Activated CD4-positive, alpha-beta T cell treated with anti-CD3 and anti-CD28 coated beads, Interleukin-10, Interleukin-2, amounts not matched to agents 100 ng/mL and 50 ng/mL, durations not matched to agents 16 hours and 8 hours (primary cell): ENCODE data around the gene STEAP4.
A peak's percentile ranks its signal among the peaks of the same experiment; 100 is the strongest.

Experiments used
- DNase-seq: peaks from one replicate; pipeline ENCODE4 v3.0.0-alpha.2; 2020

STEAP4 gene

GRCh38 chr7:88306590-88307048 is at the start of gene STEAP4:
TSS of gene STEAP4 (minus strand) at chr7:88306894. CDS start at chr7:88284269, 22,625 bp downstream.
- peak; percentile 15 for DNase-seq

- DNase-seq: no peak
These were observed 48.3 kb upstream of the STEAP4 start for GRCh38 chr7:88355011-88355410.

GRCh38 chr7:88350118-88350517 is 43.4 kb upstream of the STEAP4 start:
- DNase-seq: no peak

- DNase-seq: no peak
These were observed 40.8 kb upstream of the STEAP4 start for GRCh38 chr7:88347517-88347916.

GRCh38 chr7:88347090-88347489 is 40.4 kb upstream of the STEAP4 start:
- DNase-seq: no peak

GRCh38 chr7:88346357-88346756 is 39.7 kb upstream of the STEAP4 start:
- DNase-seq: peak; percentile 9

GRCh38 chr7:88344956-88345832 is 38.5 kb upstream of the STEAP4 start:
- peak; percentile 16 for DNase-seq

- no peak for DNase-seq
These were observed 37.6 kb upstream of the STEAP4 start for GRCh38 chr7:88344271-88344670.

- DNase-seq: no peak
These were observed 32.7 kb upstream of the STEAP4 start for GRCh38 chr7:88339195-88339922.

GRCh38 chr7:88338503-88338902 is 31.8 kb upstream of the STEAP4 start:
- DNase-seq: no peak

- DNase-seq: no peak
These were observed 30.9 kb upstream of the STEAP4 start for GRCh38 chr7:88337572-88337971.

- no peak for DNase-seq
These were observed 24.6 kb upstream of the STEAP4 start for GRCh38 chr7:88331322-88331721.

- no peak for DNase-seq
These were observed 23.1 kb upstream of the STEAP4 start for GRCh38 chr7:88329532-88330463.

GRCh38 chr7:88328787-88329186 is 22.1 kb upstream of the STEAP4 start:
- no peak for DNase-seq

GRCh38 chr7:88324699-88325098 is 18.0 kb upstream of the STEAP4 start:
- no peak for DNase-seq

- no peak for DNase-seq
These were observed 15.5 kb upstream of the STEAP4 start for GRCh38 chr7:88322151-88322550.

- no peak for DNase-seq
These were observed 15.0 kb upstream of the STEAP4 start for GRCh38 chr7:88321694-88322093.

- no peak for DNase-seq
These were observed 11.5 kb upstream of the STEAP4 start for GRCh38 chr7:88318196-88318595.

GRCh38 chr7:88317422-88317821 is 10.7 kb upstream of the STEAP4 start:
- no peak for DNase-seq

- DNase-seq: no peak
These were observed 9.8 kb upstream of the STEAP4 start for GRCh38 chr7:88316456-88316855.

GRCh38 chr7:88315522-88315921 is 8.8 kb upstream of the STEAP4 start:
- DNase-seq: no peak

- DNase-seq: no peak
These were observed 7.4 kb upstream of the STEAP4 start for GRCh38 chr7:88314061-88314491.
